Measurements from ENCODE around the gene CEP350. TPM values are rescaled to one million over a fixed set of nuclear protein-coding genes. Genes with fewer than 3 reads are reported as not detected.

CEP350 gene
- total and polyA plus RNA-seq, 2 of the 13 experiments (the other 11 are each of a cell fraction or from before 2014, with no cell fraction given): 7.6 to 35.9 TPM

DNA sequence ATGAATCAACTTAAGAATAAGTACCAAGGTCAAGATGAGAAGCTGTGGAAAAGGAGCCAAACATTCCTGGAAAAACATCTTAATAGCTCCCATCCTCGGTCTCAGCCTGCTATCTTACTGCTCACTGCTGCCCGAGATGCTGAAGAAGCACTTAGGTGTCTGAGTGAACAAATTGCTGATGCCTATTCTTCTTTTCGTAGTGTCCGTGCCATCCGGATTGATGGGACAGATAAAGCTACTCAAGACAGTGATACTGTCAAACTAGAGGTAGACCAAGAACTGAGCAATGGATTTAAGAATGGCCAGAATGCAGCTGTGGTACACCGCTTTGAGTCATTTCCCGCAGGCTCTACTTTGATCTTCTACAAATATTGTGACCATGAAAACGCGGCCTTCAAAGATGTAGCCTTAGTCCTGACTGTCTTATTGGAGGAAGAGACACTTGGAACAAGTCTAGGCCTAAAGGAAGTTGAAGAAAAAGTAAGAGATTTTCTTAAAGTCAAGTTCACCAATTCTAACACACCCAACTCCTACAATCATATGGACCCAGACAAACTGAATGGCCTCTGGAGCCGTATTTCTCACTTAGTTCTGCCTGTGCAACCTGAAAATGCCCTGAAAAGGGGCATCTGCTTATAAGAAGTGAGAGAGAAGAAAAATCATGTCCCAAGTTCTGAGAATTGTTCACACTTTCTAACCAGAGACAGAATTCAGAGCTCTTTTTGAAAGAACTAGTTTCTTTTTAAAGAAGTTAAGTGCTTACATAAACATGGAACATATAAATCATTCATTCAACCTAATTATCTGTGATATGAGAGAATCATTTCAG is 36.8 kb upstream of the CEP350 start (continued):
- TF ChIP-seq GMEB1 (CRISPR knock-in tag; IDR thresholded peaks at IDR 0.05; ENCODE audit: borderline replicate concordance) (no peak), TARDBP (CRISPR knock-in tag; IDR thresholded peaks at IDR 0.05) (no peak), KDM2A (CRISPR knock-in tag; IDR thresholded peaks at IDR 0.05; ENCODE audit: borderline replicate concordance, low read depth) (no peak), MTA3 (CRISPR knock-in tag; IDR thresholded peaks at IDR 0.05) (no peak), ZNF597 (CRISPR knock-in tag; IDR thresholded peaks at IDR 0.05) (no peak)
- TF ChIP-seq, protein P1, sequence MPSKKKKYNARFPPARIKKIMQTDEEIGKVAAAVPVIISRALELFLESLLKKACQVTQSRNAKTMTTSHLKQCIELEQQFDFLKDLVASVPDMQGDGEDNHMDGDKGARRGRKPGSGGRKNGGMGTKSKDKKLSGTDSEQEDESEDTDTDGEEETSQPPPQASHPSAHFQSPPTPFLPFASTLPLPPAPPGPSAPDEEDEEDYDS (CRISPR knock-in tag; IDR thresholded peaks at IDR 0.05): no peak

DNA sequence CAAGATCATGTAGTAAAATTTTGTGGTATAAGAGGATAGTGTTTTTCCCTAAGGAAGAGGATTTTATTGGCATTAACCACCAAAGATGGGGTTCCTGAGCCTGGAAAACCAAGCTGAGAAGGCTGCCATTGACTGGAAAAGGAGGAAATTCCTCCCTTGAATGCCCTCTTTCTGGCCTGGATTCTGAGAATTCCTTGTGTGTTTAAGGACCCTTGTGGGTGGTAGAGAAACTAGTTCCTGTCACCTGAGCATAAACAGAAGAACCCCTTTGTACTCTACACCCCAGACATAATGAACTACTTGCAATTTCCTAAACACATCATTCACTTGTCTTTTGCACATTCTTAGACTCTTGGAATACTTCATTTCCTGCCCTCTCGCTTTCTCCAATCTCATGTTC is 33.1 kb upstream of the CEP350 start:
- in situ Hi-C loops (cut with HindIII; ENCODE audit: extremely low pct_ligation_motif_present, low pct_unique_long_range_greater_than_20kb): no loop called here
- 100% methylated on average over 1 of the region's 1 CpG for WGBS (ENCODE audit: low lambda C conversion rate)
- TF ChIP-seq ZNF318 (CRISPR knock-in tag; IDR thresholded peaks at IDR 0.05): no peak
- no peak for TF ChIP-seq RXRB (CRISPR knock-in tag; IDR thresholded peaks at IDR 0.05; ENCODE audit: borderline replicate concordance)

More for the DNA sequence above, 33.1 kb upstream of the CEP350 start:
- no peaks in the 10 kb centered on the region; a peak in 1 of 5 replicates for H3K27me3 ChIP-seq (ENCODE audit: control insufficient read depth in 1 of 2, insufficient read depth in 2 of 2, low read length in 2 of 2)
- H3K79me2 ChIP-seq (ENCODE audit: insufficient read depth, low read length): no peaks in the 10 kb centered on the region
- peaks cover 10 to 25% of the 10 kb centered on the region in 2 experiments for H3K36me3 ChIP-seq (replicated peaks in 1 of 2; ENCODE audit: control insufficient read depth in 1 of 2, insufficient read depth in 2 of 2, low read length in 2 of 2)
- H3K27ac ChIP-seq (ENCODE audit: extremely low read length, insufficient read depth, low read length): no peak overlapping the region
- BruUV-seq (replicated peaks): no TSS peak
- POLR2A ChIA-PET: no interaction called here
- FAIRE-seq (no peak), DNase-seq (ENCODE audit: low spot score) (no peak), ATAC-seq (no peak)
- no peak overlapping the region for H2AFZ ChIP-seq (ENCODE audit: low read length)
- CTCF ChIA-PET (ENCODE audit: low intra/inter-chr PET ratio, low total read pairs): no interaction called here
- H3K4me1 ChIP-seq (ENCODE audit: insufficient read depth, low read length): no peaks in the 10 kb centered on the region
- H3K4me3 ChIP-seq (replicated peaks in 1 of 3; ENCODE audit: insufficient read depth in 1 of 3, low read depth in 2 of 3, low read length in 3 of 3): no peak overlapping the region
- no peaks in the 10 kb centered on the region for H3K9me3 ChIP-seq (ENCODE audit: low read length)
- H3K4me2 ChIP-seq (ENCODE audit: low read depth, low read length): no peak overlapping the region
- no peak overlapping the region for H3K9ac ChIP-seq (ENCODE audit: insufficient read depth, low read depth, low read length)
- intact Hi-C loops (cut with micrococcal nuclease; ENCODE audit: unreplicated experiment): no loop called here
- H4K20me1 ChIP-seq (ENCODE audit: insufficient read depth, low read length): no peaks in the 10 kb centered on the region
